ENCODE data around the gene RASGRP4.

RASGRP4 gene

GRCh38 chr19:38467541-38468525, 41.8 kb upstream of the RASGRP4 start:
- TF ChIP-seq CTCF (IDR thresholded peaks at IDR 0.05; ENCODE audit: low read depth, low read length) = no peak
- no peak for DNase-seq (ENCODE audit: low read depth in 2 of 2)
- H3K4me3 ChIP-seq (replicated peaks in 1 of 2; ENCODE audit: low read depth in 2 of 2, low read length in 2 of 2) = no peak overlapping the region

- no peak for TF ChIP-seq CTCF (IDR thresholded peaks at IDR 0.05; ENCODE audit: low read depth, low read length)
- no peak for DNase-seq (ENCODE audit: low read depth in 2 of 2)
- no peak overlapping the region for H3K4me3 ChIP-seq (replicated peaks in 1 of 2; ENCODE audit: low read depth in 2 of 2, low read length in 2 of 2)
Observed at GRCh38 chr19:38466050-38466449, 40.0 kb upstream of the RASGRP4 start.

GRCh38 chr19:38464421-38465082, 38.5 kb upstream of the RASGRP4 start:
- no peak for TF ChIP-seq CTCF (IDR thresholded peaks at IDR 0.05; ENCODE audit: low read depth, low read length)
- H3K4me3 ChIP-seq (replicated peaks in 1 of 2; ENCODE audit: low read depth in 2 of 2, low read length in 2 of 2) = no peak overlapping the region
- no peak for DNase-seq (ENCODE audit: low read depth in 2 of 2)

- no peak for DNase-seq (ENCODE audit: low read depth in 2 of 2)
- H3K4me3 ChIP-seq (replicated peaks in 1 of 2; ENCODE audit: low read depth in 2 of 2, low read length in 2 of 2) = no peak overlapping the region
- TF ChIP-seq CTCF (IDR thresholded peaks at IDR 0.05; ENCODE audit: low read depth, low read length) = no peak
Observed at GRCh38 chr19:38463365-38463764, 37.3 kb upstream of the RASGRP4 start.

- no peak for DNase-seq (ENCODE audit: low read depth in 2 of 2)
- no peak overlapping the region for H3K4me3 ChIP-seq (replicated peaks in 1 of 2; ENCODE audit: low read depth in 2 of 2, low read length in 2 of 2)
- no peak for TF ChIP-seq CTCF (IDR thresholded peaks at IDR 0.05; ENCODE audit: low read depth, low read length)
Observed at GRCh38 chr19:38458991-38459390, 33.0 kb upstream of the RASGRP4 start.

GRCh38 chr19:38457690-38458405, 31.8 kb upstream of the RASGRP4 start:
- TF ChIP-seq CTCF (IDR thresholded peaks at IDR 0.05; ENCODE audit: low read depth, low read length) = no peak
- DNase-seq (ENCODE audit: low read depth in 2 of 2) = no peak
- no peak overlapping the region for H3K4me3 ChIP-seq (replicated peaks in 1 of 2; ENCODE audit: low read depth in 2 of 2, low read length in 2 of 2)

Data from cardiac fibroblast (primary cell).